ENCODE data around the gene FOXK2.

DNA sequence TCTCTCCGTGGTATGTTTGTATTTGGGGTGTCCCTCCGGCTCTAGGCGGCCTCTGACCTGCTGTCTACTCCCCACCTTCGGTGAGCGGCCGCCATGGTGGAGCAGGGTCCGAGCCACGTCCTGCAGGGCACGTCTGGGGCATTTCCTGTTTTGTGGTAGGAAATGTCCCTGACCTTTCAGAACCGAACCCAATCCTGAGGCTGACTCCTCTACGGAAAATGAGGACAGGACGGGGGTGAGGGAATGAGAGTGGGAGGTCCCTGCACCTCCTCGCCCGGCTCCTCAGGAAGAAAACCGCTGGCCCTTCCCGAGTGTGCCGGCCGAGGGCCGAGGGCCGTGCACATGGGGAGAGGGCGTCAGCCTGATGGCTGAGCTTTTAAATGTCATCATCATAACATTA is 83.0 kb downstream of the FOXK2 start:
- TF ChIP-seq, protein P1, sequence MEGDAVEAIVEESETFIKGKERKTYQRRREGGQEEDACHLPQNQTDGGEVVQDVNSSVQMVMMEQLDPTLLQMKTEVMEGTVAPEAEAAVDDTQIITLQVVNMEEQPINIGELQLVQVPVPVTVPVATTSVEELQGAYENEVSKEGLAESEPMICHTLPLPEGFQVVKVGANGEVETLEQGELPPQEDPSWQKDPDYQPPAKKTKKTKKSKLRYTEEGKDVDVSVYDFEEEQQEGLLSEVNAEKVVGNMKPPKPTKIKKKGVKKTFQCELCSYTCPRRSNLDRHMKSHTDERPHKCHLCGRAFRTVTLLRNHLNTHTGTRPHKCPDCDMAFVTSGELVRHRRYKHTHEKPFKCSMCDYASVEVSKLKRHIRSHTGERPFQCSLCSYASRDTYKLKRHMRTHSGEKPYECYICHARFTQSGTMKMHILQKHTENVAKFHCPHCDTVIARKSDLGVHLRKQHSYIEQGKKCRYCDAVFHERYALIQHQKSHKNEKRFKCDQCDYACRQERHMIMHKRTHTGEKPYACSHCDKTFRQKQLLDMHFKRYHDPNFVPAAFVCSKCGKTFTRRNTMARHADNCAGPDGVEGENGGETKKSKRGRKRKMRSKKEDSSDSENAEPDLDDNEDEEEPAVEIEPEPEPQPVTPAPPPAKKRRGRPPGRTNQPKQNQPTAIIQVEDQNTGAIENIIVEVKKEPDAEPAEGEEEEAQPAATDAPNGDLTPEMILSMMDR (conservative IDR thresholded peaks at IDR 0.05): no peak
- no peak for TF ChIP-seq EZH2 (IDR thresholded peaks at IDR 0.05; ENCODE audit: low read depth)

All from PC-9 (cell line).